Sigmoid colon (tissue), 4 donors: ENCODE measurements around the gene KRT20.

Source experiments
- EP300 ChIP-seq, 4 donors: sonication (generic); formaldehyde crosslinking; IDR thresholded peaks; one replicate each; pipeline ENCODE4 v1.6.1; 2017; ENCODE audit warnings: antibody characterized with exemption in 4 of 4
- POLR2AphosphoS5 ChIP-seq, 4 donors: sonication (generic); formaldehyde crosslinking; IDR thresholded peaks; one replicate each; pipeline ENCODE4 v1.6.1; 2017; ENCODE audit warnings: antibody characterized with exemption in 4 of 4
- TF ChIP-seq, protein P1 (sequence below), 4 experiments: fragments of 450-650 bp in 3 of 4; fragments of 200-600 bp in 1 of 4; IDR thresholded peaks; one replicate each; pipeline ENCODE4 v1.5.1; 2016 to 2019; ENCODE audit warnings: antibody characterized with exemption in 4 of 4, mild to moderate bottlenecking in 3 of 4, moderate library complexity in 2 of 4

GRCh38 chr17:40884708-40885512 is at the start of gene KRT20:
- TF ChIP-seq POLR2AphosphoS5 (IDR thresholded peaks at IDR 0.05), result no peak
- TF ChIP-seq, protein P1, sequence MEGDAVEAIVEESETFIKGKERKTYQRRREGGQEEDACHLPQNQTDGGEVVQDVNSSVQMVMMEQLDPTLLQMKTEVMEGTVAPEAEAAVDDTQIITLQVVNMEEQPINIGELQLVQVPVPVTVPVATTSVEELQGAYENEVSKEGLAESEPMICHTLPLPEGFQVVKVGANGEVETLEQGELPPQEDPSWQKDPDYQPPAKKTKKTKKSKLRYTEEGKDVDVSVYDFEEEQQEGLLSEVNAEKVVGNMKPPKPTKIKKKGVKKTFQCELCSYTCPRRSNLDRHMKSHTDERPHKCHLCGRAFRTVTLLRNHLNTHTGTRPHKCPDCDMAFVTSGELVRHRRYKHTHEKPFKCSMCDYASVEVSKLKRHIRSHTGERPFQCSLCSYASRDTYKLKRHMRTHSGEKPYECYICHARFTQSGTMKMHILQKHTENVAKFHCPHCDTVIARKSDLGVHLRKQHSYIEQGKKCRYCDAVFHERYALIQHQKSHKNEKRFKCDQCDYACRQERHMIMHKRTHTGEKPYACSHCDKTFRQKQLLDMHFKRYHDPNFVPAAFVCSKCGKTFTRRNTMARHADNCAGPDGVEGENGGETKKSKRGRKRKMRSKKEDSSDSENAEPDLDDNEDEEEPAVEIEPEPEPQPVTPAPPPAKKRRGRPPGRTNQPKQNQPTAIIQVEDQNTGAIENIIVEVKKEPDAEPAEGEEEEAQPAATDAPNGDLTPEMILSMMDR (IDR thresholded peaks at IDR 0.05), result no peak
- TF ChIP-seq EP300 (IDR thresholded peaks at IDR 0.05), result no peak
